Measurements from ENCODE around the gene SPDYE4.

SPDYE4 gene

GRCh38 chr17:8782176-8782575 lies 23.8 kb upstream of the SPDYE4 start:
- no peak for DNase-seq (ENCODE audit: low read depth in 1 of 2, low spot score in 1 of 2)
- Histone ChIP-seq H3K4me3 (replicated peaks; ENCODE audit: insufficient read depth, low read length) (no peak overlapping the region), H3K27ac (replicated peaks) (no peak overlapping the region), H3K27me3 (ENCODE audit: insufficient read depth, poor library complexity, severe bottlenecking) (no peaks in the 10 kb centered on the region)
- TF ChIP-seq SPI1 (IDR thresholded peaks at IDR 0.05; ENCODE audit: borderline replicate concordance, low read depth) (no peak), POLR2AphosphoS5 (IDR thresholded peaks at IDR 0.05; ENCODE audit: low read depth) (no peak), REST (IDR thresholded peaks at IDR 0.05; ENCODE audit: insufficient replicate concordance, low read depth) (no peak), GABPA (IDR thresholded peaks at IDR 0.05; ENCODE audit: low read depth) (no peak)
- TF ChIP-seq, protein P1, sequence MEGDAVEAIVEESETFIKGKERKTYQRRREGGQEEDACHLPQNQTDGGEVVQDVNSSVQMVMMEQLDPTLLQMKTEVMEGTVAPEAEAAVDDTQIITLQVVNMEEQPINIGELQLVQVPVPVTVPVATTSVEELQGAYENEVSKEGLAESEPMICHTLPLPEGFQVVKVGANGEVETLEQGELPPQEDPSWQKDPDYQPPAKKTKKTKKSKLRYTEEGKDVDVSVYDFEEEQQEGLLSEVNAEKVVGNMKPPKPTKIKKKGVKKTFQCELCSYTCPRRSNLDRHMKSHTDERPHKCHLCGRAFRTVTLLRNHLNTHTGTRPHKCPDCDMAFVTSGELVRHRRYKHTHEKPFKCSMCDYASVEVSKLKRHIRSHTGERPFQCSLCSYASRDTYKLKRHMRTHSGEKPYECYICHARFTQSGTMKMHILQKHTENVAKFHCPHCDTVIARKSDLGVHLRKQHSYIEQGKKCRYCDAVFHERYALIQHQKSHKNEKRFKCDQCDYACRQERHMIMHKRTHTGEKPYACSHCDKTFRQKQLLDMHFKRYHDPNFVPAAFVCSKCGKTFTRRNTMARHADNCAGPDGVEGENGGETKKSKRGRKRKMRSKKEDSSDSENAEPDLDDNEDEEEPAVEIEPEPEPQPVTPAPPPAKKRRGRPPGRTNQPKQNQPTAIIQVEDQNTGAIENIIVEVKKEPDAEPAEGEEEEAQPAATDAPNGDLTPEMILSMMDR (IDR thresholded peaks at IDR 0.05; ENCODE audit: insufficient read depth, low read length), result no peak

GRCh38 chr17:8781776-8782175 lies 23.4 kb upstream of the SPDYE4 start:
- TF ChIP-seq, protein P1 (IDR thresholded peaks at IDR 0.05; ENCODE audit: insufficient read depth, low read length), result no peak
- TF ChIP-seq POLR2AphosphoS5 (IDR thresholded peaks at IDR 0.05; ENCODE audit: low read depth) (no peak), GABPA (IDR thresholded peaks at IDR 0.05; ENCODE audit: low read depth) (no peak)
- H3K27ac ChIP-seq (replicated peaks), result no peak overlapping the region

GRCh38 chr17:8776881-8777280 lies 18.5 kb upstream of the SPDYE4 start:
- no peak overlapping the region for H3K4me3 ChIP-seq (replicated peaks; ENCODE audit: insufficient read depth, low read length)
- DNase-seq (ENCODE audit: low read depth in 1 of 2, low spot score in 1 of 2), result no peak
- TF ChIP-seq SPI1 (IDR thresholded peaks at IDR 0.05; ENCODE audit: borderline replicate concordance, low read depth) (no peak), REST (IDR thresholded peaks at IDR 0.05; ENCODE audit: insufficient replicate concordance, low read depth) (no peak), POLR2AphosphoS5 (IDR thresholded peaks at IDR 0.05; ENCODE audit: low read depth) (no peak), GABPA (IDR thresholded peaks at IDR 0.05; ENCODE audit: low read depth) (no peak)
- TF ChIP-seq, protein P1 (IDR thresholded peaks at IDR 0.05; ENCODE audit: insufficient read depth, low read length), result no peak
- no peak overlapping the region for H3K27ac ChIP-seq (replicated peaks)
- no peaks in the 10 kb centered on the region for H3K27me3 ChIP-seq (ENCODE audit: insufficient read depth, poor library complexity, severe bottlenecking)

More at GRCh38 chr17:8781776-8782175, 23.4 kb upstream of the SPDYE4 start:
- no peak for DNase-seq (ENCODE audit: low read depth in 1 of 2, low spot score in 1 of 2)
- H3K27me3 ChIP-seq (ENCODE audit: insufficient read depth, poor library complexity, severe bottlenecking), result no peaks in the 10 kb centered on the region
- H3K4me3 ChIP-seq (replicated peaks; ENCODE audit: insufficient read depth, low read length), result no peak overlapping the region

DNA sequence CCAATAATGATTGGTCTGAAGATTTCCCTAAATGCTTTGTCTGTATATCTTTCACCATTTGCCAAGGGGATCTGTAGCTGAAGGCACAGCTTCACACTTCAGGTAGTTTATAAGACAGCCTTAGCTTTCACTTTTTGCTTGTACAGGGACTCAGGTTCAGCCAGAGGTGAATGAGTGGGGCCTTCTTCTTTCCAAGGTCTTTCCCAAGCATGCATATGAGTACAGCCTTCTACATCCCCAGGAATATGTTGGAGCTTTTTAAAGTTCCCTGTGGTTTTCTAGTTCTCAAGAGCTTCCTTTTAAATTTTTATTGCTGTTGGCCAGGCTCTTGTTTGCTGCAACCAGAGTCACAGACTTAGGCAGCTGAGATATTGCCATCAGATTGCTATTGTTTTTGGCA lies 17.9 kb upstream of the SPDYE4 start:
- no peak overlapping the region for H3K4me3 ChIP-seq (replicated peaks; ENCODE audit: insufficient read depth, low read length)
- H3K27me3 ChIP-seq (ENCODE audit: insufficient read depth, poor library complexity, severe bottlenecking), result no peaks in the 10 kb centered on the region
- H3K27ac ChIP-seq (replicated peaks), result no peak overlapping the region
- TF ChIP-seq, protein P1 (IDR thresholded peaks at IDR 0.05; ENCODE audit: insufficient read depth, low read length), result no peak
- TF ChIP-seq REST (IDR thresholded peaks at IDR 0.05; ENCODE audit: insufficient replicate concordance, low read depth) (no peak), SPI1 (IDR thresholded peaks at IDR 0.05; ENCODE audit: borderline replicate concordance, low read depth) (no peak), POLR2AphosphoS5 (IDR thresholded peaks at IDR 0.05; ENCODE audit: low read depth) (no peak), GABPA (IDR thresholded peaks at IDR 0.05; ENCODE audit: low read depth) (no peak)
- DNase-seq (ENCODE audit: low read depth in 1 of 2, low spot score in 1 of 2), result no peak

Measured in HL-60 (cell line).